Endometrial microvascular endothelial cells (primary cell): ENCODE data around the gene PPP1R12A. TPM values are rescaled to one million over a fixed set of nuclear protein-coding genes. Genes with fewer than 3 reads are reported as not detected.

Experiments
- in situ Hi-C: cut with HindIII; loops from 2 replicates; pipeline ENCODE4 v1.10.0; 2017; ENCODE audit warnings: low sequenced_read_pairs, low pct_unique_long_range_greater_than_20kb; ENCODE audit errors: inconsistent ontology term
- total RNA-seq: library from RNA; depleted of rRNA; stranded (reverse); fragments of >200 nt; gene quantifications from one replicate; pipeline ENCODE4 v1.2.3, GENCODE V29; 2015; ENCODE audit errors: inconsistent ontology term

Gene PPP1R12A
- total RNA-seq, 1 donor from 2014 or later, result 27.4 TPM

- in situ Hi-C loops, result no loop called here
Observed at GRCh38 chr12:79859646-79860045, 75.3 kb downstream of the PPP1R12A start.

- in situ Hi-C loops, result no loop called here
Observed at GRCh38 chr12:79858518-79858917, 76.4 kb downstream of the PPP1R12A start.

GRCh38 chr12:79857675-79858074, 77.2 kb downstream of the PPP1R12A start:
- in situ Hi-C loops, result no loop called here

DNA sequence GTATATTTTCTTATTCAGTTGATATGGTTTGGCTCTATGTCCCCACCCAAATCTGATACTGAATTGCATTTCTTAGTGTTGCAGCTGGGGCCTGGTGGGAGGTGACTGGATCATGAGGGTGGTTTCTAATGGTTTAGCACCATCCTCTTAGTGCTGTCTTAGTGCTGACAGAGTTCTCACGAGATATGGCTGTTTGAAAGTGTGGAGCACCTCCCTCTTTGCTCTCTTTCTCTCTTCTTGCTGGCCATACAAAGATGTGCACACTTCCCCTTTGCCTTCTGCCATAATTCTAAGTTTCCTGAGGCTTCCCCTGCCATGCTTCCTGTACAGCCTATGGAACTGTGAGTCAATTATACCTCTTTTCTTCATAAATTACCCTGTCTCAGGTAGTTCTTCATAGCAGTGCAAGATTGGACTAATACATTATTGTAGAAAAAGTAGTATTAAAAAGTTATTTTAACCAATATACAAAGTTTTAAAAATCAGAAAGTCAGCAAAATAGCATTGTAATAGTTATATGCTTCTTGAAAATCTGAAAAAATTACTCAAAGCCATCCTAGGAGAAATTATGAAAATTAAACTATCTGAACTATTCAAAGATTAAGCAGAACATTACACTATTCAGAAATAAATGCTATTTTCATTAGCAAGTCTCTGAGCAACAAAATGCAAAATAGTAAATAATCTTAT, 84.1 kb downstream of the PPP1R12A start:
- in situ Hi-C loops, result no loop called here

- in situ Hi-C loops, result no loop called here
Observed at GRCh38 chr12:79848339-79848738, 86.6 kb downstream of the PPP1R12A start.

DNA sequence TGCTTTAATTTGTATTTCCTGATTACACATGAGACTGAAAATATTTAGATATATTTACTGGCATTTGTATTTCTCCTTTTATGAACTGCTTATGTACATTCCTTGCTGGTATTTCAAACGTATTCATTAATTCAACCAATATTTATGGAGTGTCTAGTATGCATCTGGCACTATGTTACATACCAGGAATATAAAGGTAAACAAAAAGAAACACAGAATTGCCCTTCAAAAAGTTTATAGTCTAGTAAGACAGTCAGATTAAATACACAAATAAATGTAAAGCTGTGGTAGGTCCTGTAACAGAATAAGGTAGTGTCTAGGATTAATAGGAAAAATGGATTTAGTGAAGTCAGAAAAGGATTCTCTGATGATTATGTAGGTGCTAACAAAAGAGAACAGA, 87.5 kb downstream of the PPP1R12A start:
- in situ Hi-C loops, result no loop called here

- in situ Hi-C loops, result no loop called here
Observed at GRCh38 chr12:79844693-79845092, 90.2 kb downstream of the PPP1R12A start.

GRCh38 chr12:79843978-79844377, 90.9 kb downstream of the PPP1R12A start:
- in situ Hi-C loops, result no loop called here

- in situ Hi-C loops, result no loop called here
Observed at GRCh38 chr12:79842630-79843029, 92.3 kb downstream of the PPP1R12A start.

GRCh38 chr12:79841878-79842265, 93.0 kb downstream of the PPP1R12A start:
- in situ Hi-C loops, result no loop called here

DNA sequence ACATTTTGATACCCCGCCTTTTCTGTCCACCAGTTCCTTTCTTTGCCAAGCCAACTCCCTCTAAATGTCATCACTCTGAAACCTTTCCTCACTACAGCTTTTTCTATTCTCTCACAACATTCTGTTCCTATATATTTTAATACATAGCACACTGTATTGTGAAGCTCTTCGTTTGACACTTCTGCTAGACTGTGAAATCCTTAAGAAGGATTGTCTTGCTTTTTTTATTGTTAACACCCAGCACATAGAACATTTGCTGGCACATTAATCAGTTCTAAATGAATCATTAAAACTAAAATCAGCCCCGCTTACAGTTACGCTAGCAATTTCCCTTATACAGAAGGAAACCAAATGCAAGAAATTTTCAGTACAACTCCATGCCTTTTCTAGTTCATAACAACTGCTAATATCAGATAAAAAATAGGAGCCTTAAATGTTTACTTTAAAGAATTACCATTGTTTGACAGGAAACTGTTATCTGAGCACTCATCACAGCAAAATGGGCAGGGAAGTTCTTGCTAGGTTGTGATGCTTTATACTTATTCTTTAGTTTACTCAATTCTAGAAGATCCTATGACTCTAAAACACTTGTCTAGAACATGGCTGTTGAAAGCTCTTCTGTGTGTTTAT, 93.5 kb downstream of the PPP1R12A start:
- in situ Hi-C loops, result no loop called here

- in situ Hi-C loops, result no loop called here
Observed at GRCh38 chr12:79838359-79838758, 96.5 kb downstream of the PPP1R12A start.

DNA sequence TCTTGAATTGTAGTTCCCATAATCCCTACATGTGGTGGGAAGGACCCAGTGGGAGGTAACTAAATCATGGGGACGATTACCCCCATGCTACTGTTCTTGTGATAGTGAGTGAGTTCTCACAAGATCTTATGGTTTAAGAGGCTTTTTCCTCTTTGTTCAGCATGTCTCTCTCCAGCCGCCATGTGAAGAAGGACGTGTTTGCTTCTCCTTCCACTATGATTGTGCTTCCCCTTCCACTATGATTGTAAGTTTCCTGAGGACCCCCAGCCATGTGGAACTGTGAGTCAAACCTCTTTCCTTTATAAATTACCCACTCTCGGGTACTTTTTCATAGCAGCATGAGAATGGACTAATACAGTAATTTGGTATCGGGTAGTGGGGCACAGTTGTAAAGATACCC, 97.3 kb downstream of the PPP1R12A start:
- in situ Hi-C loops, result no loop called here

DNA sequence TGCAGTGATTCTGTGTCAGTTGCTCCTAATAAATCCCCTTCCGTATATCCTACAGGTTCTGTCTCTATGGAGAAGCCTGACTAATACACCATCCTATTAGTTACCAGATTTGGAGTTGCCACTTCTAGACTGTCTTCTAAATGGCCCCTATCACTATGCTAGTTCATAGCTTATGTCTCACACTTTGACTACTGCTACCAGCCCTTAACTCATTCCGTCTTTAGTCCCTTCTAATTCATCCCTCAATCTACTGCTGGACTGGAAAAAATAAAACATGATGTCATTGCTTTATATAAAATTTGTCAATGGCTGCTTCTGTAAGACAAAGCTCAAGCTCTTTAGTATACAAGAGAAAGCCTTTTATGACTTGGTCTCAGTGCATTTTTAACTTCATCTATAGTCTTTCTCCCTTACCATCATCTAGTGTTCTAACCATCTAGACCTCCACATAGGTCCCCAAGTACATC, 99.5 kb downstream of the PPP1R12A start:
- in situ Hi-C loops, result no loop called here

- in situ Hi-C loops, result no loop called here
Observed at GRCh38 chr12:79834712-79835376, 100.1 kb downstream of the PPP1R12A start.

DNA sequence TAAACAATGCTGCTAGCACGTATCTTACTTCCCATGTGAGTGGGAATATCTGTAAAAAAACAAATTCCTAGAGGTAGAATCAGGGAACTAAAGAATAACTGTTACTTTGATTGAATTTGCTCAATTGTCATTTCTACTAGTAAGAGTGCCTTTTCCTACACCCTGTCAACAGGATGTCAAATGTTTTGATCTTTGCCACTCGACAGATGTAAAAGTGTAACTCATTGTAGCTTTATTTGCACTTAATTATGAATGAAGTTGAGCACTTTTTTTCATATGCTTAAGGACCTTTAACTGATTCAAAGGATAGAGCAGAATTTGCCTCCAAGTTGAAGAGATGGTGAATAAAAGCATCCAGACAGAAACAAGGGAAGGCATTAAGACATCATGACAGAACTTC, 104.5 kb downstream of the PPP1R12A start:
- in situ Hi-C loops, result no loop called here

- in situ Hi-C loops, result no loop called here
Observed at GRCh38 chr12:79828924-79829323, 106.0 kb downstream of the PPP1R12A start.

GRCh38 chr12:79827484-79827883, 107.4 kb downstream of the PPP1R12A start:
- in situ Hi-C loops, result no loop called here

DNA sequence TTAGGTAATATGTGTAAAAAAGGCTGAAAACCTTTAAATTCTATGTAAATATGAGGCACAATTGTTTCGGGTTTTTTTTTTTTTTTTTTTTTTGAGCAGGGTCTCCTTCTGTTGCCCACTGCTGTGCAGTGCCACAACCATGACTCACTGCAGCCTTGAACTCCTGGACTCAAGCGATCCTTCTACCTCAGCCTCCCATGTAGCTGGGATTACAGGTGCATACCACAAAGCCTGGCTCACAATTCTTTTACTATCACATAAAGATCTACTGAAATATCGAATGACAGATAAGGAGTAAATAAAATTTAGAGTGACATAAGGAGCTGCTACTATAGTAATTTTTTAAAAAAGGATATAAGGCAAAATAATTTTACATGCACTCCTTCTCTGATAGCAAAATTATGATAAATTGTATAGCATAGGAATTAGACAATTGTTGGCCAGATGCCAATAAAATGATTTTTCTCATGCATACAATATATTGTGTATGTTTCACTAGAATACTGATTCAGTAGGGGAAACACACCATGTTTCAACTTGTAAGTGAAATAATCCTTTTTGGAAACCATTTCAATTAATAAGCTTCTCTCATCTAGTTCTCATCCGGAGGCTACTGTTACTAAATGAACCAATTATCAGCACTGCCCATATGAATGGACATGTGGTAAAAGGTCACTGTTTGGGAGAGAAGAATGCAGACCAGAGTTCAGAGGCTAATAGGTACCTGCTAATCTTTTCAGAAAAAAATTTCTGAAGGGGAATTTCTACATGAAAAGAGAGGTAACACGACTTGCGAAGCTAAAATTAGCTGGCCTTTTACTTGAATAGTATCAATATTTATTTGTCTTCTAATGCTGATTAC, 108.4 kb downstream of the PPP1R12A start:
- in situ Hi-C loops, result no loop called here
